HEK293 (cell line): ENCODE results near the gene SYNM.

Experiments used
- CTCF ChIA-PET: fragments of 350-600 bp; formaldehyde crosslinking; extraction: SDS; loops from one replicate; lab custom pipeline; 2021; ENCODE audit warnings: antibody characterized with exemption; lab: Yijun Ruan, JAX
- POLR2A ChIA-PET: fragments of 300-600 bp; formaldehyde crosslinking; extraction: SDS; loops from one replicate; lab custom pipeline; 2020; ENCODE audit warnings: antibody characterized with exemption, inconsistent platforms; lab: Yijun Ruan, JAX
- H3K27ac ChIP-seq: fragments of 200-500 bp; sonication (Bioruptor generic); 2 replicates; pipeline ENCODE4 v1.5.1; 2014; ENCODE audit warnings: low read depth, low read length, control low read depth, inconsistent platforms; ENCODE audit errors: extremely low read depth
- H3K36me3 ChIP-seq, 2 experiments: fragments of 200-500 bp in 1 of 2; sonication (Bioruptor generic) in 1 of 2; 1 replicate in 1 of 2; 2 replicates in 1 of 2; pipeline ENCODE4 v1.5.1; 2014 to 2017; ENCODE audit warnings: inconsistent platforms in 2 of 2, low read length in 2 of 2; ENCODE audit not compliant: control insufficient read depth in 2 of 2, insufficient read depth in 1 of 2
- H3K4me1 ChIP-seq: fragments of 200-500 bp; sonication (Bioruptor generic); 2 replicates; pipeline ENCODE4 v1.5.1; 2014; ENCODE audit warnings: mild to moderate bottlenecking, low read length, inconsistent platforms; ENCODE audit not compliant: control insufficient read depth, insufficient read depth
- H3K4me3 ChIP-seq: 2 replicates; pipeline ENCODE4 v1.5.1; 2011; ENCODE audit warnings: low read depth, mild to moderate bottlenecking, control low read depth, low read length, moderate library complexity
- H3K9me3 ChIP-seq: fragments of 200-500 bp; sonication (Bioruptor generic); 2 replicates; pipeline ENCODE4 v1.5.1; 2014; ENCODE audit warnings: low read depth, low read length, inconsistent platforms; ENCODE audit not compliant: control insufficient read depth, insufficient read depth
- EGR2 ChIP-seq: fragments of 450-650 bp; formaldehyde crosslinking; IDR thresholded peaks from 2 replicates; pipeline ENCODE4 v1.5.1; 2016; ENCODE audit warnings: low read depth, missing biosample characterization, missing genetic modification characterization
- GLI4 ChIP-seq: fragments of 450-650 bp; formaldehyde crosslinking; IDR thresholded peaks from 2 replicates; pipeline ENCODE4 v1.5.1; 2016; ENCODE audit warnings: missing biosample characterization, missing genetic modification characterization
- HIC1 ChIP-seq: fragments of 450-650 bp; formaldehyde crosslinking; IDR thresholded peaks from 2 replicates; pipeline ENCODE4 v1.5.1; 2016; ENCODE audit warnings: missing biosample characterization, missing genetic modification characterization
- KLF1 ChIP-seq: fragments of 450-650 bp; formaldehyde crosslinking; IDR thresholded peaks from 2 replicates; pipeline ENCODE4 v1.5.1; 2016; ENCODE audit warnings: missing biosample characterization, missing genetic modification characterization
- MZF1 ChIP-seq: fragments of 450-650 bp; formaldehyde crosslinking; IDR thresholded peaks from 2 replicates; pipeline ENCODE4 v1.5.1; 2017; ENCODE audit warnings: missing biosample characterization, missing genetic modification characterization, borderline replicate concordance
- SALL2 ChIP-seq: fragments of 450-650 bp; formaldehyde crosslinking; IDR thresholded peaks from 2 replicates; pipeline ENCODE4 v1.5.0; 2017; ENCODE audit warnings: missing biosample characterization, mild to moderate bottlenecking, missing genetic modification characterization, borderline replicate concordance
- ZBTB8A ChIP-seq: fragments of 450-650 bp; formaldehyde crosslinking; IDR thresholded peaks from 2 replicates; pipeline ENCODE4 v1.5.1; 2016; ENCODE audit warnings: missing biosample characterization, missing genetic modification characterization
- ZNF121 ChIP-seq: fragments of 450-650 bp; formaldehyde crosslinking; IDR thresholded peaks from 2 replicates; pipeline ENCODE4 v1.5.1; 2016; ENCODE audit warnings: missing biosample characterization, missing genetic modification characterization
- ZNF138 ChIP-seq: fragments of 450-650 bp; formaldehyde crosslinking; IDR thresholded peaks from 2 replicates; pipeline ENCODE4 v1.5.1; 2016; ENCODE audit warnings: missing biosample characterization, missing genetic modification characterization, borderline replicate concordance
- ZNF155 ChIP-seq: fragments of 450-650 bp; formaldehyde crosslinking; IDR thresholded peaks from 2 replicates; pipeline ENCODE4 v1.5.1; 2016; ENCODE audit warnings: missing biosample characterization, missing genetic modification characterization
- ZNF202 ChIP-seq: fragments of 450-650 bp; formaldehyde crosslinking; IDR thresholded peaks from 2 replicates; pipeline ENCODE4 v1.5.1; 2016; ENCODE audit warnings: missing biosample characterization, missing genetic modification characterization, borderline replicate concordance
- ZNF280D ChIP-seq: fragments of 450-650 bp; formaldehyde crosslinking; IDR thresholded peaks from 2 replicates; pipeline ENCODE4 v1.5.1; 2016; ENCODE audit warnings: missing biosample characterization, missing genetic modification characterization
- ZNF302 ChIP-seq: fragments of 450-650 bp; formaldehyde crosslinking; IDR thresholded peaks from 2 replicates; pipeline ENCODE4 v1.5.1; 2016; ENCODE audit warnings: missing biosample characterization, missing genetic modification characterization, low read depth
- ZNF391 ChIP-seq: fragments of 450-650 bp; formaldehyde crosslinking; IDR thresholded peaks from 2 replicates; pipeline ENCODE4 v1.5.1; 2016; ENCODE audit warnings: low read depth, missing biosample characterization, missing genetic modification characterization, borderline replicate concordance
- ZNF510 ChIP-seq: fragments of 450-650 bp; formaldehyde crosslinking; IDR thresholded peaks from 2 replicates; pipeline ENCODE4 v1.5.1; 2018; ENCODE audit warnings: mild to moderate bottlenecking, missing genetic modification characterization, missing biosample characterization; ENCODE audit not compliant: insufficient replicate concordance
- ZNF513 ChIP-seq: fragments of 450-650 bp; IDR thresholded peaks from 2 replicates; pipeline ENCODE4 v1.5.1; 2018; ENCODE audit warnings: missing biosample characterization, missing genetic modification characterization
- ZNF76 ChIP-seq: fragments of 450-650 bp; formaldehyde crosslinking; IDR thresholded peaks from 2 replicates; pipeline ENCODE4; 2016; ENCODE audit warnings: low read depth, missing biosample characterization, missing genetic modification characterization, borderline replicate concordance
- ZNF785 ChIP-seq: fragments of 450-650 bp; formaldehyde crosslinking; IDR thresholded peaks from 2 replicates; pipeline ENCODE4 v1.5.1; 2016; ENCODE audit warnings: missing biosample characterization, missing genetic modification characterization
- ZSCAN5A ChIP-seq: fragments of 450-650 bp; formaldehyde crosslinking; IDR thresholded peaks from 2 replicates; pipeline ENCODE4 v1.5.1; 2016; ENCODE audit warnings: missing biosample characterization, missing genetic modification characterization

The SYNM gene

GRCh38 chr15:99143655-99144610 is 39.1 kb downstream of the SYNM start (continued):
- TF ChIP-seq ZNF280D (tag by site-specific recombination) (no peak), ZNF121 (tag by site-specific recombination) (no peak), HIC1 (tag by site-specific recombination) (no peak), ZBTB8A (no peak), KLF1 (tag by site-specific recombination) (no peak), ZNF202 (tag by site-specific recombination) (no peak), ZNF138 (tag by site-specific recombination) (no peak)

- TF ChIP-seq ZNF302 (tag by site-specific recombination) = no peak
- no peak for TF ChIP-seq ZNF155
- TF ChIP-seq ZSCAN5A (tag by site-specific recombination) = no peak
- TF ChIP-seq SALL2 (tag by site-specific recombination) = no peak
- TF ChIP-seq ZNF76 = no peak
- no peak for TF ChIP-seq ZNF785 (tag by site-specific recombination)
- TF ChIP-seq ZNF391 (tag by site-specific recombination) = no peak
- TF ChIP-seq MZF1 = no peak
- no peak for TF ChIP-seq EGR2
- Histone ChIP-seq H3K4me1 (no peaks in the 10 kb centered on the region), H3K4me3 (no peak overlapping the region), H3K9me3 (no peaks in the 10 kb centered on the region), H3K36me3 (peaks cover 0 to 5% of the 10 kb centered on the region in 2 experiments; a peak in 1 of 3 replicates), H3K27ac (no peak overlapping the region)
- POLR2A ChIA-PET = no interaction called here
- CTCF ChIA-PET = interaction anchor here (0.9 to 1.2 kb wide), 2 partner anchors 39 to 46 kb away, joined by 3 read pairs; no protein-coding TSS in a partner anchor
These were observed 40.1 kb downstream of the SYNM start for GRCh38 chr15:99145005-99145404.

GRCh38 chr15:99145778-99146177 is 40.9 kb downstream of the SYNM start:
- ChIA-PET POLR2A (no interaction called here), CTCF (interaction anchor here (1.2 to 1.4 kb wide), 2 partner anchors 40 to 45 kb away, joined by 3 to 9 read pairs; no protein-coding TSS in a partner anchor)
- TF ChIP-seq GLI4 = no peak
- TF ChIP-seq ZNF513 (tag by site-specific recombination) = no peak
- TF ChIP-seq ZNF510 (tag by site-specific recombination) = no peak
- H3K4me1 ChIP-seq = no peaks in the 10 kb centered on the region
- no peak overlapping the region for H3K4me3 ChIP-seq
- peaks cover 0 to 5% of the 10 kb centered on the region in 2 experiments; a peak in 1 of 3 replicates for H3K36me3 ChIP-seq
- H3K27ac ChIP-seq = no peak overlapping the region
- no peaks in the 10 kb centered on the region for H3K9me3 ChIP-seq
